Adipose tissue (tissue), 3 donors: ENCODE data around the gene LAMA2. TPM values are rescaled to one million over a fixed set of nuclear protein-coding genes. Genes with fewer than 3 reads are reported as not detected.

Source experiments
- H3K27ac ChIP-seq: one replicate; pipeline ENCODE4 v1.5.1; 2013; ENCODE audit warnings: low read depth, low read length
- WGBS, 3 donors: extraction: QIAGEN DNeasy Blood & Tissue Kit; methylation state at CpG; one replicate each; pipeline ENCODE4 v1.1.7; 2013; 5-methylcytosine and 5-hydroxymethylcytosine counted together
- polyA plus RNA-seq, 3 donors: library from polyadenylated mRNA; stranded (reverse); fragments of 200-250 nt; gene quantifications; one replicate each; pipeline ENCODE4 v1.2.3, GENCODE V29; 2013
- donor health status: healthy with polysubstance abuse.
- donor health status: Bipolar disorder and iron deficiency.
- donor health status: healthy.

LAMA2 gene
- polyA plus RNA-seq, 3 donors: 9.7 to 36.0 (median 26.0) TPM

DNA sequence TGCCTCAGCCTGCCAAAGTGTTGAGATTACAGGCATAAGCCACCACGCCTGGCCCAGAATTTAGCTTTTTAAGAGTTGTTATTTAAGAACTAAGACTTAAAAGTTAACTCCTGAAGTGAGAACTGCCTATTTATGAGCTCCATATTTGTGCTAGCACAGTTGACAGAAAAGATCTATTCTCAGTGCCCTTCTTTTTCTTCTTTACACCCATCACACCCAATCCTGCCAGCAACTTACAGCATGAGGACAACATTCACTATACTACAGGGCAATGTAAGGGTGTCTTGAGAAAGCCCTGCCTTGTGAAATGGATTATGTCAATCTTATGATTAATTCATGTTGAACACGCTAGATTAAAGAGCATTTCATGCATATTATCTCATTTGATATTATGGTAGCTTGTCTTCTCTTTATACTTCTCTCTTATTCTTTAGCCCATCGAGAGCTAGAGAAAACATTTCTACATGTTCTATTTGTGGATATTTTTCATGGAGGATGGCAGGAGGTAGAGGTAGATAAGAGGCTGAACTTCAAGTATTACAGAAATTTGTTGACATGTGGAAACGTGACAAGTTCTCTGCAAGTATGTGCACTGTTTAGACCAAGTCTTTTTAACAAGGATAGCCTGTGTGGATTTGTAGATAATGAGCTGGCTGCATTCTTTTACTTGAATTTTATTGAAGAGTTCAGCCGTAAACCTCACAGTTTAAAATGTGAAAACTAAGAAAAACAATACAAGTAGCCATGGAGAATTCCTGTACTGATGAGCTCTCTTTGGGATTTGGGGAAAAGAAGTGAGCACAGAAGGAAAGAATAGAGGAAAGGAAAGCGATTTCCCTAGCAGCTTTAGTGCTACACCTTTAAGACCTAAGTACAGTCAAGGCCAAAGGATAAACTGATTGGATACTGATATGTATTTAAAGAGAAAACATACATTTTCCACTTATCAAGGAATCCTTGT is 614.8 kb downstream of the LAMA2 start:
- 45 to 82% (median 82%) methylated on average over 6 of the region's 6 CpGs for WGBS, 3 donors
- no peak overlapping the region for H3K27ac ChIP-seq

DNA sequence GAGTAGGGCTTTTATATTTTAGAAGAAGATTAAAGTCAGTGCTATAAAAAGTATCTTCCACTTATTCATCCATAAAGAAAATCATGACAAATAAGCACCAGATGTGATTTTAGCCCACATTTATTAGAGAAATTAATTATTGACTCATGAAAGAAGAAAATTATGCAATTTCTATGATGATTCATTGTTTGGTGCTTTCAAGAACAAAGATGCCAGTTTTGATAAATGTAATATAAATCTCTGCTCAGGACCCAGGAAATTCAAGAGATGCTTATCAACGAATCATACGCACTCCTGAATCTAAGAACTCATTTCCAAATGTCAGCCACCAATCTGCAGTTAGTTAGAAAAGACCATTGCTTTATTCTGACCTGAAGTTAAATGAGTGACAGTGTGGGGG is 615.6 kb downstream of the LAMA2 start:
- 40 to 72% (median 58%) methylated on average over 2 of the region's 2 CpGs for WGBS, 3 donors
- H3K27ac ChIP-seq: no peak overlapping the region

DNA sequence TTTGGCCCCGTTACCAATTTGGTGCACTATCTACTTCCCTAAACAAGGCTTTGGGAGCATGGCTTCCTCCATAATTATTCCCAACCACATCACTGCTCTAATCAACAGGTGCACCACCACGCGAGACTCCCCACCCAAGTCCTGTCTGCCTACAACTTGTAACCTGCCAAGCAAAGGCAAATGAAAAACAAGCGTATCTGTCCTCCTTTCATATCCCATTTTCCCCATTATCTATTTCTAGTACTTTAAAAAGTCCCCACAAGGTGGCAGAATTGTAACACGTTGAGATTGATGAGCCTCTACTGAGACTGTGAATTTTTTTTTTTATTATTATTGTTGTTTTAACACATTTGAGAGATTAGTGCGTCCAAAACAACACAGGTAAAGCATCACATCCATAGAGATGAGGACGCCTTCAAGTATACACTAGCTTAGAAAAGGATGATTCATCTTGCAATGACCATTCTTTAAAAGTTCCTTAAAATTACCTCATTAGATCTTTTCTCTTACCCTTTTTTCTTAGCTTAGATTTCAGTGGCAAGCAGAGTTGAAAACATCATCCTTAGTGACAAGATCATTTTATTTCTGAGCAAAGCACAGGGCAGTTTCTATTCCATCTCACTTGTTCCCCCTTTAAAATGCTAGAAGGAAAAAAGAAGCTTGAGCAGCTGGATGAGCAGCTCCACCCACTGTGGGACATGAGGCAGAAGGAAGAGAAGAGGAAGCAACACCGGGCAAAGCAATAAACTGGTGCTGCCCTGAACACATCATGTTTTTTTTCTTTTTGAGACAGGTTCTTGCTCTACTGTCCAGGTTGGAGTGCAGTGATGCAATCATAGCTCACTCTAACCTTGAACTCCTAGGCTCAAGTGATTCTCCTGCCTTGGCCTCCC is 616.3 kb downstream of the LAMA2 start:
- 8 to 13% (median 10%) methylated on average over 8 of the region's 8 CpGs for WGBS, 3 donors
- no peak overlapping the region for H3K27ac ChIP-seq

DNA sequence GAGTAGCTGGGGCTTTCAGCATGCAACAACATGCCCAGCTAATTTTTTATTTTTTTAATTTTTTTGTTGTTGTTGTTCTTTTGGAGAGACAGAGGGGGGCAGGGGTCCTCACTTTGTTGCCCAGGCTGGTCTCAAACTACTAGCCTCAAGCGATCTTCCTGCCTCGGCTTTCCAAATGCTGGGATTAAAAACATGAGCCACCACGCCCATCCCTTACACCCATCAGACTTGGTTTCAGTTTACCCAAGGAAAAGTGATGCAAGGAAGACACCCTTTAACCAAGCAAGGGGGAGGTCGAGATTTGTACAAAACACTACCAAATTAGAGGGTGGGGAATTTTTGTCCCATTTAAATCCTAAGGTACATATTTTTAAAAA is 616.9 kb downstream of the LAMA2 start:
- no peak overlapping the region for H3K27ac ChIP-seq
- 83 to 89% (median 87%) methylated on average over 4 of the region's 4 CpGs for WGBS, 3 donors

DNA sequence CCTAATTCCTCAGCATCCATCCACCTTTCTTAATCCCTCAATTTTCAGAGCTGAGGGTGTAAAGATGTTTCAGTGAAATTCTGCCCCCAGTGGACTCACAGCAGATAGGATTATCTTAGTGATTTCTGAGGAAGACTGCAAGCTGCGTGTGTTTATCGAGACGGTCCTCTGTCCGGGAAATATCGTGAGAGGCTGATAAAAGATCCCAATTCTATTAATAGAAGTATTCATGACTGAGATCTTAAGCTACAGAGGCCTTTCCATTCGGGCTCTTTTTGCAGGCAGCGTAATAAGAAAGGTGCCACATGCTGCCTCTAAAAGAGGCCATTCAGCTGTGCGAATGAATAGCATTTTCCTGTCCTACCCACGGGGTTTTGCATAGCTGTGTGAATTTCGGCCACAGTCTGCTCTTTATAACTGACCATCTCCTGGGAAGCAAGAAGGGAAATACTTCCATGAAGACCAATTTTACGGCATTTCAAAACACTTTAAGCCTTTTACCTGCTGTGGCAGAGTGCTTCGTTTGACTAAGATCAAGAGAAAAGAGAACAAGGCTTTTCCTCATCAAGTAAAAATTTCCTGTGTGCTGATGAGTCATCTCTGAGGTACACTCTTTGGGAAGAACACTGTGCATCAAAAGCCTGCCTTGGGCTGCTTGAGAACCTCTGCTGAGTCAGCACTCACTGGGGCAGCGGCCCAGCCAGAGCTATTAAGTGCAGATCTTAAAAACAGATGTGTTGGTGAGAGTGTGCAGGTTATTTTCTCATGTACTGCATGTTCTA is 618.2 kb downstream of the LAMA2 start:
- H3K27ac ChIP-seq: no peak overlapping the region
- 60 to 74% (median 66%) methylated on average over 13 of the region's 13 CpGs for WGBS, 3 donors

DNA sequence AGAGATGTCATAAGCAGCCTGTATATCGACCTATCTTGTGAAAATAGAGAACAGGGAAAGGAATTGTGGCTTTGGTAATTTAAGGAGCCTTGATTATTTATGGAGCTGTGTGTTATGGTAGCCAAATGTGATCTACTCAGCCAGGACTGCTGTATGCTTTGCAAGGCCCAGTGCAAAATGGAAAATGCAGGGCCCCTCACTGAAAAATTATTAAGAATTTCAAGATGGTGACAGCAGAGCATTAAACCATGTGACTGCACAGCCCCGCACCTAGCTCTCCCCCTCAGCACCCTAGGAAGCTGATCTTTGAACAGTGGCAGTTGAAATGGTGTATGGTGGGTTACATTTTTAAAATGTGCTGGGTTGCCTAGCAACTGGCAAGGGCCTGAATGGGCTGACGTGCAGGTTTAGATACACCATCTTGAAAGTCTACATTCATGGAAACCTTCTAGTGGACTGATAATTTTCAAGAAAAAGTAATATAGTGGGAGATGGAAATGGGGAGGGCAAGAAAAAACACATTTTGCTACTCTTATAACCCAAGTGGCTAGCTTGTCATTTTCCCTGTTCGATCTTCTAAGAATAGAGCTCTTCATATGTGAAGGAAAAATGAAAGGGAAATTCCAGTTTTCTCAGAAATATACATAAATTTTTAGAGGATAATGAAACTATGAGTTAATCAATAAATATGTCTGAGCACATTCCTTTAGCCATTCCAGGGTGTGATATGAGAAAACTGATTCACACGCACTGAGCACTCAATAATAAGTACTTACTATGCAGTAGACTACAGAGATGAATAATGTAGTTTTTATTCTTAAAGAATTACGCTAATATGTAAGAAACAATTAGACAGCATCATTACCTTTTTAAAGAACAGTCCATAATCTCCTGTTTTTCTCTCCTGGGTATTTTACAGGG is 619.1 kb downstream of the LAMA2 start:
- WGBS, 3 donors: 74 to 84% (median 81%) methylated on average over 6 of the region's 6 CpGs
- H3K27ac ChIP-seq: no peak overlapping the region

DNA sequence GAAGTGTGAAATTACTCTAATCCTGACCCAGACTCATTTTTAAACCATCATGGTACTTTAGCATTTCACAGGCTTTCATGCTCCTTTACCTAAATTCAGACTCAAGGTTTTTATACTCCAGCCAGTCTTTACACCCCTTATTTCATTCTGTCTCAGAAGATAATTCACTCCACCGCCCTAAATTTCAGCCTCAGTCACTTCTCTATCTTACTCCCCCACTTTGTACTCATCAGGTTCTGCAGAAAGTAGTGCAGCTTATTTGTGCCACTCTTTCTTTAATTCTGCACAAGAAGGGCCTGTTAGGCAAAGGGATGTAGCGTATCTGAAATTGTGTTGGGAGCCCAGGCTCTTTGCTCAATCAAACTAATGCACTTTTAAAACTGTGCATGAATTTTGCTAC is 621.5 kb downstream of the LAMA2 start:
- 88 to 94% (median 92%) methylated on average over 2 of the region's 2 CpGs for WGBS, 3 donors
- H3K27ac ChIP-seq: no peak overlapping the region

DNA sequence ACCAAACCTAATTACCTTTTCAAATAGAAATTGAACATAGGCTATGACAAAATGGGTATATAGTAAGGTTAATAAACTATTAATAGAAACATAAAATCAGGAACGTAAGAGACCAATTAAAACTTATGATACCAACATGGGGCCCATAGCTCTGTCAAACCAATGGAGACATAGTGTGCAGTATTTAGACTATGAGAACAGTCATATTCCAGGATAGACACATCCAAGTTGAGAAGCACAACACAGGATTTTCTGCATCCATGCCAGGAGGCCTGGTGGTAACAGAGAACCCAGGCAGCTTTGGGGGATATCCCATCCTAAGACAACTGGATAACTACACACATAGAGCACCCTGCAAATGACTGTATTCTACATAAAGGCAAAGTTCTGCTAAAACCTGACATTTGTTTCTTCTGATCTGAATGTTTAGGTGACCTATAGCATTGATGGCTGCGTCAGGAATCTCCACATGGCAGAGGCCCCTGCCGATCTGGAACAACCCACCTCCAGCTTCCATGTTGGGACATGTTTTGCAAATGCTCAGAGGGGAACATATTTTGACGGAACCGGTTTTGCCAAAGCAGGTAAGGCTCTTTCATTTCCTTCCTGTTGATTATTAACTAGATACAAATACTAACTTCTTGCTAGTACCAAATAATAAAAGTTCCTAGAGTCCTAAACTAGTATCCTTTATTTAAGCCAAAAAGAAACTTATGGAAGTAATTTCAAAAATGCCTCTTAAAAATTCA is 624.3 kb downstream of the LAMA2 start:
- H3K27ac ChIP-seq: no peak overlapping the region
- 50 to 90% (median 83%) methylated on average over 5 of the region's 5 CpGs for WGBS, 3 donors

DNA sequence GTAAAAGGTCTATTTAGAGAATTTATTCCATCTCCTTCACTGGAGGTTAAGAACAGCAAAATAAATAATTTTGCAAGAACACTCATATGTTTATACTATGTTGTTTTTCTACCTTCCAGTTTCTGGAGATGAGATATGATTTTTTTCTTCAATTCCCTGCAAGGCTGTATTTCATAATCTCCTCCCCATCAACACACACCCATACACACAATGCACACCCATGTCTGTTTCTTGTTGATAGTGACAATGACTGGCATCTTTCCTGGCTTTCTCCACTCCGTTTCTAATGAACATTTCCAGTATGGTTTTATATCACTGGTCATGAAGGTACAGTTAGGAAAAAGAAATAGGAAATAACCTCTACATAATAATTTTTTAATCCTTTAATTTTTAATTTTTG is 624.9 kb downstream of the LAMA2 start:
- 29 to 70% (median 61%) methylated on average over 1 of the region's 1 CpG for WGBS, 3 donors
- no peak overlapping the region for H3K27ac ChIP-seq

DNA sequence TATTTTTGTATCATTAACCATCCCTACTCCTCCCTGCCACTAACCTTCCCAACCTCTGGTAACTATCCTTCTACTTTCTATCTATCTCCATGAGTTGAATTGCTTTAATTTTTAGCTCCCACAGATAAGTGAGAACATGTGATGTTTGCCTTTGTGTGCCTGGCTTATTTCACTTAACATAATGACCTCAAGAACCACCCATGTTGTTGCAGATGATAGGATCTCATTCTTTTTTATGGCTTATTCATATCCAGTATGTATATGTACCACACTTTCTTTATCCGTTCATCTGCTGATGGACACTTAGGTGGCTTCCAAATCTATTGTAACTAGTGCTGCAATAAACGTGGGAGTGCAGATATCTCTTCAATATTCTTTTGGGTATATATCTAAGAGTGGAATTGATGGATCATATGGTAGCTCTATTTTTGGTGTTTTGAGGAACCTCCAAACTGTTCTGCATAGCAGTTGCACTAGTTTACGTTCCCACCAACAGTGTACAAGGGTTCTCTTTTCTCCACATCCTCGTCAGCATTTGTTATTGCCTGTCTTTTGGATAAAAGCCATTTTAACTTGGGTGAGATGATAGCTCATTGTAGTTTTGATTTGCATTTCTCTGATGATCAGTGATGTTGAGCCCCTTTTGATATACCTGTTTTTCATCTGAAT is 625.7 kb downstream of the LAMA2 start:
- 60 to 78% (median 68%) methylated on average over 4 of the region's 4 CpGs for WGBS, 3 donors

DNA sequence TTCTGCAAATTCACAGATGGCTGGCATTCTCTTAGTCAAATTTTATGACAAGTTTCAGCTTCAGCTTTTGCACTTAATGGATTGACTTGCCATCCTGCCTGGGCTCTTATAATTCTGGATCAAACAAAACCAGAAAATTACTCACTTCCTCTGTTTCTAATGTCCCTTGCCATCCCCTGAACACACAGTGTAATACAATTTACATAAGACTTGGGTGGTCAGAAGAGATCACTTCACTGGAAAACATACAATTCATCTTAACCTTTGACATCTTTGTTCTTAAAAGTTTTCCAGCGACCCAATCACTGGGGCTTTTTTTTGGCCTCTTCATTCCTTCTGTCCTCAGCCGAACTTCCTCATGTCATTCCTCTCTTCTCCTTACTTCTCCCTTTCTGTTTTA is 628.0 kb downstream of the LAMA2 start:
- no peak overlapping the region for H3K27ac ChIP-seq
- WGBS, 3 donors: 58 to 76% (median 61%) methylated on average over 2 of the region's 2 CpGs

More for the DNA sequence above, 625.7 kb downstream of the LAMA2 start:
- H3K27ac ChIP-seq: no peak overlapping the region

DNA sequence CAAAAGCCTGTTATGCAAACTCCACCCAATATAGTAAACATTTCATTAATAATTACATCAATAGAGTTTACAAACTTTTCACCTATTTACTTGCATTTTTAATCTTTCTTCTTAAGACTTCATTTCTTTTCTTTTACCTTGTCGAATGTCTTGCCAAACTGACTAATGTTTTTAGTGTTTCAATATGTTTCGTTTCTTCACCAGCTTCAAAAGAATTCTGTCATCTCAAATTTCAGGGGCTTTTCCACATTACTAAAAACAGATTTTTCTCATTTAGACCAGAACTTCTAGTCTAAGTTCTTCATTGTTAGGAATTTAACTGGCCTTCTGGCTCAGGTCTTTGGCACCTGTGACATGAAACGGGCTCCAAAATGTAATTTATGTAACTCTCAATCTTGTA is 630.5 kb downstream of the LAMA2 start:
- WGBS, 3 donors: 83 to 88% (median 87%) methylated on average over 3 of the region's 3 CpGs
- H3K27ac ChIP-seq: no peak overlapping the region

DNA sequence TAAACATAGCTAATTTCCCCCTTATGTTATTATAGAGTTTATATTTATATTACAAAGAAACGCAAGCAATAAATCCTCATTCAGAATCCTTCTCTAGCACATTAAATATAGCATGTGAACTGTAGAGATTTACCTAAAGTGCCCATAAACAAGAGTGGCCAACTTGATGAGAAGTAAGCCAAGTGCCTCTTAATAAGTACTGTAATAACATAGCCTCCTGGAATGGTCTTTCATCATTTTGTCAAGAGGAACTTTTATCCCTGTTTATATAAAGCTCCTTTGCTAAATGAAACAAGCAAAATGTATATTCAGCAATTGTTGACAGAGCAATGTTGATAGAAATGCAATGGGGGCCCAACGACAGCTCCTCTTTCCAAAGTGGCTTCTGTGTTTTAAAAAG is 632.1 kb downstream of the LAMA2 start:
- no peak overlapping the region for H3K27ac ChIP-seq
- 83 to 89% (median 89%) methylated on average over 2 of the region's 2 CpGs for WGBS, 3 donors

DNA sequence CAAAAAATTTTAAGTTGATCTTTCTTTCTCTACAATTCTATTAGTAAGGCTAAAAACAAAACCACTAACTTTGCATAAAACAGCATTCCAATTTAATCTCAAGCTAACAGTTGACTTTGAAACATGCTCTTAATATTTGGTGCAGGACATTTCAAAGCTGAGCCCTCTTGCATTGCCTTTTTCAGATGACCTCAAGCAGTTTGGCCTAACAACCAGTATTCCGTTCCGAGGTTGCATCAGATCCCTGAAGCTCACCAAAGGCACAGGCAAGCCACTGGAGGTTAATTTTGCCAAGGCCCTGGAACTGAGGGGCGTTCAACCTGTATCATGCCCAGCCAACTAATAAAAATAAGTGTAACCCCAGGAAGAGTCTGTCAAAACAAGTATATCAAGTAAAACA is 633.1 kb downstream of the LAMA2 start:
- H3K27ac ChIP-seq: no peak overlapping the region
- WGBS, 3 donors: 83 to 86% (median 84%) methylated on average over 3 of the region's 3 CpGs

DNA sequence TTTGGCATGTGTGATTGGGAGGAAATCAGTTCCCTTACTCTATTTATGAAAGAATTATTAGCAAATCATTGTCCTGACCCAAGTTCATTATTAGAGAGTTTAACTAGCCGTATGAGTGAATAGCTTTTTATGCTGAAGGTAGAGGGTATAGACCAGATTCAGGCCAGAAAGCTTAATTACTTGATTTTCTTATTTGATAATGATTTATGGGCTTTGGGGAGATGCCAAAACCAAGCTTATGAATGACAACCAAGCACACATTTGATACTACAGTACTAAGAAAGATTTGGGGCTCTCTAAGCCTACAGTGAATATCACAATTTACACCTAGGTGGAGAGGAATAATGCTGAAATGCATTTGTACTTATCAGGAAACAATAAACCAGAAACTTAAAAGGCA is 633.8 kb downstream of the LAMA2 start:
- WGBS, 3 donors: 73 to 78% (median 77%) methylated on average over 1 of the region's 1 CpG
- H3K27ac ChIP-seq: no peak overlapping the region

DNA sequence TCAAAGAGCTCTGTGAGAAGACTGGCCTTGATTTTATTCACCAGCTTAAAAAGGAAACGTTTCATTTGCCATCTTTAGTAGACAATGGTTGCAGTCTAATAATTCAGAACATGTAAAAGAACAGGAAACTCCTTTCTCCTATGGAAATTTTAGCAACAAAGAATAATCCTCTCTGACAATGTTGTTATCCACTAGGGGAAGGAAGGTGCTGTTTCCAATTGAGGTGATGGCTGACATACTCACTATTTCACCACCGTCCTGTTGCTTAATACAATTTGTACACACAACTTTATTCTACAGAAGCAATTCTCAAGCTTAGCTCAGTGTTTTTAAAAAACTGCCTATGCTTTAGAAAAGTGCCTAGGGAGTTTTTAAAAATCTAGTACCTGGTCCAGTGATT is 634.4 kb downstream of the LAMA2 start:
- WGBS, 3 donors: 32 to 48% (median 32%) methylated on average over 2 of the region's 2 CpGs
- H3K27ac ChIP-seq: no peak overlapping the region
